CD4-positive, alpha-beta T cell (primary cell): ENCODE measurements around the gene GCSH. TPM values are rescaled to one million over a fixed set of nuclear protein-coding genes. Genes with fewer than 3 reads are reported as not detected.
A peak's percentile ranks its signal among the peaks of the same experiment; 100 is the strongest.

Experiments
- ATAC-seq: fragments of 200-7000 bp; cut with Tn5 transposase; one replicate; pipeline ENCODE4 v1.10.0; 2022; ENCODE audit warnings: mild to moderate bottlenecking; ENCODE audit not compliant: poor library complexity
- CTCF ChIA-PET: fragments of 350-600 bp; sonication (Branson Sonifier 250); formaldehyde crosslinking; loops from one replicate; lab custom pipeline; 2021; ENCODE audit warnings: antibody characterized with exemption, inconsistent platforms; lab: Charles Lee
- POLR2A ChIA-PET: fragments of 350-600 bp; sonication (Branson Sonifier 250); formaldehyde crosslinking; loops from one replicate; lab custom pipeline; 2021; ENCODE audit warnings: antibody characterized with exemption, inconsistent platforms; lab: Charles Lee
- DNase-seq, 14 experiments: peaks; one replicate each; pipeline ENCODE4 v3.0.0-alpha.2; 2013 to 2020; ENCODE audit warnings: mixed read lengths in 2 of 14
- H3K27ac ChIP-seq, 2 donors: one replicate each; pipeline versions ENCODE4 v1.5.1 to v1.7.0; 2013; ENCODE audit warnings: low read length in 2 of 2, low read depth in 1 of 2, mild to moderate bottlenecking in 1 of 2
- H3K27me3 ChIP-seq, 2 experiments: 1 replicate in 1 of 2; 2 replicates in 1 of 2; pipeline versions ENCODE4 v1.6.1 to v1.7.0; 2013; ENCODE audit warnings: low read length in 2 of 2, control low read depth in 1 of 2, mild to moderate bottlenecking in 1 of 2, moderate library complexity in 1 of 2; ENCODE audit not compliant: insufficient read depth in 2 of 2, control insufficient read depth in 1 of 2
- H3K36me3 ChIP-seq: one replicate; pipeline ENCODE4 v1.6.1; 2013; ENCODE audit warnings: low read length, control low read depth; ENCODE audit not compliant: insufficient read depth
- H3K4me1 ChIP-seq: one replicate; pipeline ENCODE4 v1.6.1; 2013; ENCODE audit warnings: low read length, control low read depth; ENCODE audit not compliant: insufficient read depth
- H3K4me3 ChIP-seq: one replicate; pipeline ENCODE4 v1.5.1; 2013; ENCODE audit warnings: mild to moderate bottlenecking, low read length, moderate library complexity
- H3K9me3 ChIP-seq, 2 experiments: 1 replicate in 1 of 2; 2 replicates in 1 of 2; pipeline versions ENCODE4 v1.6.1 to v1.7.0; 2013; ENCODE audit warnings: low read length in 2 of 2, mild to moderate bottlenecking in 2 of 2, control low read depth in 1 of 2, moderate library complexity in 1 of 2; ENCODE audit not compliant: control insufficient read depth in 1 of 2, insufficient read depth in 1 of 2
- H3K27ac Mint-ChIP-seq: one replicate; pipeline ENCODE4 v1.8.0; 2020; ENCODE audit warnings: mixed read lengths
- H3K27me3 Mint-ChIP-seq: one replicate; pipeline ENCODE4 v1.8.0; 2021; ENCODE audit warnings: mixed read lengths
- H3K36me3 Mint-ChIP-seq: one replicate; pipeline ENCODE4 v1.8.0; 2021; ENCODE audit warnings: low read depth, mixed read lengths
- H3K4me1 Mint-ChIP-seq: one replicate; pipeline ENCODE4 v1.8.0; 2021; ENCODE audit warnings: low read depth, mixed read lengths
- H3K4me3 Mint-ChIP-seq: one replicate; pipeline ENCODE4 v1.8.0; 2020; ENCODE audit warnings: mild to moderate bottlenecking, mixed read lengths
- H3K9me3 Mint-ChIP-seq: one replicate; pipeline ENCODE4 v1.8.0; 2020; ENCODE audit warnings: mixed read lengths
- CTCF ChIP-seq: fragments of 200-600 bp; IDR thresholded peaks from one replicate; pipeline ENCODE4 v1.8.0; 2022; ENCODE audit warnings: antibody characterized with exemption, mild to moderate bottlenecking
- intact Hi-C, 2 experiments: fragments of 100-400 bp; cut with DNase I in 1 of 2; cut with micrococcal nuclease in 1 of 2; formaldehyde crosslinking; loops; one replicate each; pipeline versions ENCODE4 v1.15.1 to v1.9.0; 2023 to 2025; cut with DNase I, micrococcal nuclease
- total RNA-seq, 174 experiments: library from RNA in 2 of 174; stranded (reverse) in 2 of 174; gene quantifications; one replicate each; pipeline ENCODE4 v1.2.3 and lab custom pipeline; 2021 to 2026

GCSH gene
- total RNA-seq, 2 experiments from 2014 or later = 2.3 to 3.2 TPM

- H3K36me3 Mint-ChIP-seq = peaks cover 4% of the 10 kb centered on the region
- H3K4me3 Mint-ChIP-seq = no peak overlapping the region
- Histone ChIP-seq H3K4me1 (no peaks in the 10 kb centered on the region), H3K9me3 (no peaks in the 10 kb centered on the region), H3K36me3 (no peaks in the 10 kb centered on the region), H3K27ac (no peak overlapping the region), H3K27me3 (no peaks in the 10 kb centered on the region), H3K4me3 (no peak overlapping the region)
- no peak overlapping the region for H3K27ac Mint-ChIP-seq
- intact Hi-C loops = no loop called here
- H3K9me3 Mint-ChIP-seq = no peaks in the 10 kb centered on the region
- no peaks in the 10 kb centered on the region for H3K4me1 Mint-ChIP-seq
- ChIA-PET POLR2A (no interaction called here), CTCF (no interaction called here)
- no peak for DNase-seq
- no peak for TF ChIP-seq CTCF
- no peaks in the 10 kb centered on the region for H3K27me3 Mint-ChIP-seq
- ATAC-seq = no peak
Observed at GRCh38 chr16:81088836-81089235, 7.4 kb downstream of the GCSH start.

GRCh38 chr16:81081014-81081413 is 15.2 kb downstream of the GCSH start:
- Histone ChIP-seq H3K9me3 (no peaks in the 10 kb centered on the region), H3K4me3 (no peak overlapping the region), H3K4me1 (peaks cover 12% of the 10 kb centered on the region), H3K36me3 (no peaks in the 10 kb centered on the region), H3K27ac (no peak overlapping the region), H3K27me3 (no peaks in the 10 kb centered on the region)
- H3K36me3 Mint-ChIP-seq = no peaks in the 10 kb centered on the region
- no peak overlapping the region for H3K27ac Mint-ChIP-seq
- DNase-seq = no peak
- intact Hi-C loops = no loop called here
- ATAC-seq = no peak
- no peaks in the 10 kb centered on the region for H3K4me1 Mint-ChIP-seq
- no peaks in the 10 kb centered on the region for H3K27me3 Mint-ChIP-seq
- CTCF ChIA-PET = no interaction called here
- TF ChIP-seq CTCF = no peak
- H3K4me3 Mint-ChIP-seq = no peak overlapping the region
- H3K9me3 Mint-ChIP-seq = no peaks in the 10 kb centered on the region
- POLR2A ChIA-PET = no interaction called here

GRCh38 chr16:81080233-81080632 is 16.0 kb downstream of the GCSH start:
- POLR2A ChIA-PET = no interaction called here
- H3K9me3 Mint-ChIP-seq = no peaks in the 10 kb centered on the region
- H3K36me3 Mint-ChIP-seq = no peaks in the 10 kb centered on the region
- H3K36me3 ChIP-seq = no peaks in the 10 kb centered on the region
- no peaks in the 10 kb centered on the region for H3K27me3 Mint-ChIP-seq
- no peaks in the 10 kb centered on the region for H3K4me1 Mint-ChIP-seq
- no peak overlapping the region for H3K27ac Mint-ChIP-seq
- H3K4me3 ChIP-seq = no peak overlapping the region
- peaks cover 15% of the 10 kb centered on the region for H3K4me1 ChIP-seq
- TF ChIP-seq CTCF = no peak
- no peaks in the 10 kb centered on the region for H3K27me3 ChIP-seq
- no peaks in the 10 kb centered on the region for H3K9me3 ChIP-seq
- peak overlapping the region; percentile 54 for H3K4me3 Mint-ChIP-seq
- no peak for DNase-seq
- intact Hi-C loops = no loop called here
- no peak overlapping the region for H3K27ac ChIP-seq
- ATAC-seq = no peak
- CTCF ChIA-PET = no interaction called here
